ENCODE measurements around the gene SMAD9. TPM values are rescaled to one million over a fixed set of nuclear protein-coding genes. Genes with fewer than 3 reads are reported as not detected.
A peak's percentile ranks its signal among the peaks of the same experiment; 100 is the strongest.

Gene SMAD9
- total and polyA plus RNA-seq, 2 of the 4 experiments (the other 2 are of a cell fraction) = 3.2 to 4.8 TPM

DNA sequence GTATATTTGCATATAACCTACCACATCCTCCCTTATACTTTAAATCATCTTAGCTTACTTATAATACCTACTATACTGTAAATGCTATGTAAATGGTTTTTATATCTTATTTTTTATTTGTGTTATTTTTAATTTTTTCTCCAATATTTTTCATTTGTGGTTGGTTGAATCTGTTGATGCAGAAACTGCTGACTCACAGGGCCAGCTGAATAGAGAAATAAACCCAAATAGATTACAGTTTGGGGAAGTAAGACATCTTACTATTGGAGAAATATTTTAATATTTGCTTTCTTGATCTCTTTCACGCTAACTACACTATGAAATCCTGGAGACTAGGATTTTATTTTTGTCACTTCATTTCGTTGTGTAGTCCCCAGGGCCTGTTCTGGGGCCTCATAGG, 7.1 kb downstream of the SMAD9 start:
- Histone ChIP-seq H2BK120ac (ENCODE audit: low read depth, low read length) (no peak overlapping the region), H3K18ac (ENCODE audit: low read depth, low read length) (no peak overlapping the region), H3K56ac (ENCODE audit: extremely low read depth, insufficient read depth, low read length) (no peak overlapping the region), H3K79me1 (ENCODE audit: low read depth in 1 of 2, low read length in 2 of 2) (peaks cover 21 to 60% of the 10 kb centered on the region in 2 experiments), H2AK9ac (replicated peaks; ENCODE audit: low read depth, low read length, poor library complexity) (no peak overlapping the region), H3K4ac (ENCODE audit: low read depth, low read length) (no peak overlapping the region), H3K9me1 (ENCODE audit: insufficient read depth, low read length) (peaks cover 15% of the 10 kb centered on the region), H3K27ac (ENCODE audit: insufficient read depth, low read length) (no peak overlapping the region), H3K27me3 (ENCODE audit: control insufficient read depth, insufficient read depth, low read length) (no peaks in the 10 kb centered on the region), H3K9me3 (ENCODE audit: control insufficient read depth, insufficient read depth, low read length) (no peaks in the 10 kb centered on the region), H3K14ac (replicated peaks; ENCODE audit: low read depth, low read length) (no peak overlapping the region), H3K4me3 (ENCODE audit: insufficient read depth, low read depth, low read length) (no peak overlapping the region), H2AFZ (replicated peaks; ENCODE audit: low read length, poor library complexity) (no peak overlapping the region), H2BK15ac (ENCODE audit: low read depth, low read length) (no peak overlapping the region), H4K91ac (ENCODE audit: insufficient read depth, low read depth, low read length) (no peak overlapping the region), H3K23ac (ENCODE audit: low read depth, low read length) (no peak overlapping the region; the same call in 1 of the 2 replicates), H3K9ac (ENCODE audit: low read depth, low read length) (no peak overlapping the region), H2BK5ac (ENCODE audit: low read depth, low read length, poor library complexity, severe bottlenecking) (no peak overlapping the region), H2AK5ac (ENCODE audit: low read depth, low read length) (no peak overlapping the region), H3K36me3 (ENCODE audit: control insufficient read depth, insufficient read depth, low read length) (no peaks in the 10 kb centered on the region), H2BK20ac (ENCODE audit: low read depth, low read length) (no peak overlapping the region), H4K5ac (ENCODE audit: low read depth, low read length) (no peak overlapping the region), H4K20me1 (ENCODE audit: insufficient read depth, low read length) (peaks cover 5% of the 10 kb centered on the region; the same call in 1 of the 2 replicates), H4K8ac (ENCODE audit: low read depth in 2 of 2, low read length in 2 of 2) (peak overlapping the region in 1 of 2 experiments; percentile 38; a peak in 1 of 4 replicates), H3K4me2 (ENCODE audit: low read depth, low read length) (no peak overlapping the region), H3K4me1 (ENCODE audit: control insufficient read depth, insufficient read depth, low read length) (peaks cover 7% of the 10 kb centered on the region)
- TF ChIP-seq, protein P1, sequence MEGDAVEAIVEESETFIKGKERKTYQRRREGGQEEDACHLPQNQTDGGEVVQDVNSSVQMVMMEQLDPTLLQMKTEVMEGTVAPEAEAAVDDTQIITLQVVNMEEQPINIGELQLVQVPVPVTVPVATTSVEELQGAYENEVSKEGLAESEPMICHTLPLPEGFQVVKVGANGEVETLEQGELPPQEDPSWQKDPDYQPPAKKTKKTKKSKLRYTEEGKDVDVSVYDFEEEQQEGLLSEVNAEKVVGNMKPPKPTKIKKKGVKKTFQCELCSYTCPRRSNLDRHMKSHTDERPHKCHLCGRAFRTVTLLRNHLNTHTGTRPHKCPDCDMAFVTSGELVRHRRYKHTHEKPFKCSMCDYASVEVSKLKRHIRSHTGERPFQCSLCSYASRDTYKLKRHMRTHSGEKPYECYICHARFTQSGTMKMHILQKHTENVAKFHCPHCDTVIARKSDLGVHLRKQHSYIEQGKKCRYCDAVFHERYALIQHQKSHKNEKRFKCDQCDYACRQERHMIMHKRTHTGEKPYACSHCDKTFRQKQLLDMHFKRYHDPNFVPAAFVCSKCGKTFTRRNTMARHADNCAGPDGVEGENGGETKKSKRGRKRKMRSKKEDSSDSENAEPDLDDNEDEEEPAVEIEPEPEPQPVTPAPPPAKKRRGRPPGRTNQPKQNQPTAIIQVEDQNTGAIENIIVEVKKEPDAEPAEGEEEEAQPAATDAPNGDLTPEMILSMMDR (conservative IDR thresholded peaks at IDR 0.05; ENCODE audit: low read depth, low read length) = no peak
- TF ChIP-seq FOS (IDR thresholded peaks at IDR 0.05; ENCODE audit: low read depth, low read length) (no peak), MAFK (IDR thresholded peaks at IDR 0.05; ENCODE audit: low read depth, low read length) (peak; percentile 58), RAD21 (IDR thresholded peaks at IDR 0.05; ENCODE audit: low read length) (no peak), SMC3 (IDR thresholded peaks at IDR 0.05; ENCODE audit: low read depth, low read length) (no peak), RFX5 (IDR thresholded peaks at IDR 0.05; ENCODE audit: low read depth, low read length) (no peak), NFE2L2 (IDR thresholded peaks at IDR 0.05; ENCODE audit: low read depth, low read length) (peak; percentile 79), CHD1 (IDR thresholded peaks at IDR 0.05; ENCODE audit: low read depth, low read length) (no peak)
- TF ChIP-seq, protein P2, sequence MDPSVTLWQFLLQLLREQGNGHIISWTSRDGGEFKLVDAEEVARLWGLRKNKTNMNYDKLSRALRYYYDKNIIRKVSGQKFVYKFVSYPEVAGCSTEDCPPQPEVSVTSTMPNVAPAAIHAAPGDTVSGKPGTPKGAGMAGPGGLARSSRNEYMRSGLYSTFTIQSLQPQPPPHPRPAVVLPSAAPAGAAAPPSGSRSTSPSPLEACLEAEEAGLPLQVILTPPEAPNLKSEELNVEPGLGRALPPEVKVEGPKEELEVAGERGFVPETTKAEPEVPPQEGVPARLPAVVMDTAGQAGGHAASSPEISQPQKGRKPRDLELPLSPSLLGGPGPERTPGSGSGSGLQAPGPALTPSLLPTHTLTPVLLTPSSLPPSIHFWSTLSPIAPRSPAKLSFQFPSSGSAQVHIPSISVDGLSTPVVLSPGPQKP (IDR thresholded peaks at IDR 0.05; ENCODE audit: borderline replicate concordance, low read depth, low read length) = no peak
- TF ChIP-seq, protein P3, sequence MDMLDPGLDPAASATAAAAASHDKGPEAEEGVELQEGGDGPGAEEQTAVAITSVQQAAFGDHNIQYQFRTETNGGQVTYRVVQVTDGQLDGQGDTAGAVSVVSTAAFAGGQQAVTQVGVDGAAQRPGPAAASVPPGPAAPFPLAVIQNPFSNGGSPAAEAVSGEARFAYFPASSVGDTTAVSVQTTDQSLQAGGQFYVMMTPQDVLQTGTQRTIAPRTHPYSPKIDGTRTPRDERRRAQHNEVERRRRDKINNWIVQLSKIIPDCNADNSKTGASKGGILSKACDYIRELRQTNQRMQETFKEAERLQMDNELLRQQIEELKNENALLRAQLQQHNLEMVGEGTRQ (IDR thresholded peaks at IDR 0.05; ENCODE audit: low read depth, low read length) = no peak
- WGBS, 2 experiments (ENCODE audit: extremely low coverage in 2 of 2, insufficient read length in 1 of 2) = no CpG with 5 or more reads among the region's 2 CpGs
- dilution Hi-C loops (cut with HindIII; ENCODE audit: low sequenced_read_pairs, unreplicated experiment) (no loop called here), intact Hi-C loops (cut with micrococcal nuclease) (no loop called here), in situ Hi-C loops (cut with MboI; ENCODE audit: low sequenced_read_pairs) (no loop called here)
- DNase-seq = peak; percentile 21
- no TSS peak for BruUV-seq (replicated peaks)
- no peak for ATAC-seq (ENCODE audit: low read depth)
- CTCF ChIA-PET = interaction anchor here (0.7 kb wide), 1 partner anchor 69 kb away, joined by 3 read pairs; no protein-coding TSS in a partner anchor
- POLR2A ChIA-PET (ENCODE audit: unreplicated experiment) = no interaction called here
